Stimulated activated CD4-positive, alpha-beta T cell treated with anti-CD3 and anti-CD28 coated beads, Interleukin-12 subunit alpha, Interleukin-12 subunit beta, amount 100 ng/mL, for 48 hours (primary cell): ENCODE results near the gene EGFL8.

Experiments used
- DNase-seq, 3 donors: peaks; one replicate each; pipeline ENCODE4 v3.0.0-alpha.2; 2020; ENCODE audit warnings: low read depth in 2 of 3, low spot score in 1 of 3

EGFL8 gene

GRCh38 chr6:32146287-32146686 lies 18.1 kb upstream of the EGFL8 start:
- DNase-seq: no peak

DNA sequence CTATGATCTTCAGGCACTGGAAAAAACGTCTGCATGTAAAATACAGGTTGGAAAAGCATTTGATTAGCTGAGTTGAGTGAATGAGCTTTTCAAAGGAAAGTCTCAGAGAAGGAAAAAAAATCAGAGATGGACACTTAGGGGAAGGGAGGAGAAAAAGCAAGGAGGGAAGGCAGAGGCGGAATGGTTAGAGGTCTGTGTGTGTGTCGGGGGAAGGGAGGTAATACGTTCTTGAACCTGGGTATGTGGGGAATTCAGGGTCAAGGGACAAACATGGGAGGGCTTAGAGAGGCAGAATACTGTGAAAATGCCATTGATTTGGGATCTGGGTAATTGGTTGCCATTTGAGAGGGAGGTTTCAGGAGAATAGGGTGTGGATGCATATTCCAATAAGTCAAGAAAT lies 17.7 kb upstream of the EGFL8 start:
- DNase-seq: no peak

DNA sequence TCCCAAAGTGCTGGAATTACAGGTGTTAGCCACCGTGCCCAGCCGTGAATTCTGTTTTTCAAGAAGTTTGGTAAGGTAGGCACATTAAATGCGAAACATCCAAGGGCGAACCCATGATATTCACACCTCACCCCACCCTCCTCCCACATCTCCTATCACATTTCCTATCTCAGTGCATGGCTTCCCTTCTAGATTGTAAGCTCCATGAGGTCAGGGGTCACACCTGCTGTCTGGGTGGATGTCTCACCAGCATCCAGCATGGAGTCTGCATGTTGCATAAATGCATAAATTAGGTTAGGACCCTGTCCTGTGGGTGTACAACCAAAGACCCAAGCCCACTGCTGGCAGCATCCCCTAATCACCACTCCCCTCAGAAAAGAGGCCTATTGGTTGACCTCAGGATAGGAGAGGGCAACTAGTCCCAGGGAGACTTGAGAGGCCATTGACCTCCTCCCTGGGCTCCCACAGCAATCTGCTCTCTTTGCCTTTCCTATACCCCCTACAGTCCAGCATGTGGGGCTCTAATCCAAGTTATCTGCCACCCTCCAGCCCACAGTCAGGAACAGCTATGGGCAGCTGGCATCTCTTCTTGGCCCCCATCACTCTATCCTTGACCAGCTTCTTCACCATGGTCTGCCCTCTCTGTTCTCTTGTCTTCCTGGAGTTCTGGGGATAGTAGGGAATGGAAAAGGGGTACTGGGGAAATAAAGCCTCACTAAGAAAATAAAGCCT lies 16.8 kb upstream of the EGFL8 start:
- DNase-seq: no peak

DNA sequence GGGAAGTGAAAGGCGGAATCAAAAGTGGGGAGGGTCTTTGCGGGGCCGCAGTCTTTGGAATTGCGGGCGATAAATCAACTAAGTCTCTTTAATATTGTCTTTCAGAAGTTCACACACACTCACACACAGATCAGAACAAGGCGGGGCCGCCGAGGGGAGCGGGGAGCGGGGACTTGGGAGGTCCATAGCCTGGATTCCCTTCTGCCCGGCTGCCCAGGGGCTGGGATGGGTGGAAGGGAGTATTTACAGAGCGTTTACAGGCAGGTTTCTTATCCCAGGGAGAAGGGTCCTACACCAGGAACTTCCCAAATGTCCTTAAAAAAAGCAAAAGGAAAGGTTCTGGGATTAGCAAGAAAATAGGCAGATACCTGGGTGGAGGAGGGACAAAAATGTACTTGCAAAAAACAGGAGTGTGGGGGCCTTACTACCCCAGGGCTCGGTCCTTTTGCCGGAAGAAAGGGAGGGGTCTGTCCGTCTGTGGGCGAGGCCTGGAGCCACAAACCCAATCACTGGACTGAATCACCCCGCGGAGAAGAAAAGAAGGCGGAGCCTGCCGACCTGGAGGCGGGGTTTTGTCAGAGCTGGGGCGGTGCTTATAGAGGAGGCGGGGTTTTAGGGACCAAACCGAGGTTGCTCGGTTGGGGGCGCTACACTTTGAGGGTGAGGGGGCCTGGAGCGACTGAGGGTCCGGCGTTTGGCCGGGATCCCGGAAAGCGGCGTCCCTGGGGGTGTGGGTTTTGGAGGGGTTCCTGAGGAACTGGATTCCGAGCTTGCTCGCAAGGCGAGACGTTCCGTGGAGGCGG lies 15.9 kb upstream of the EGFL8 start:
- peak; percentile 48 to 73 (median 71) for DNase-seq

DNA sequence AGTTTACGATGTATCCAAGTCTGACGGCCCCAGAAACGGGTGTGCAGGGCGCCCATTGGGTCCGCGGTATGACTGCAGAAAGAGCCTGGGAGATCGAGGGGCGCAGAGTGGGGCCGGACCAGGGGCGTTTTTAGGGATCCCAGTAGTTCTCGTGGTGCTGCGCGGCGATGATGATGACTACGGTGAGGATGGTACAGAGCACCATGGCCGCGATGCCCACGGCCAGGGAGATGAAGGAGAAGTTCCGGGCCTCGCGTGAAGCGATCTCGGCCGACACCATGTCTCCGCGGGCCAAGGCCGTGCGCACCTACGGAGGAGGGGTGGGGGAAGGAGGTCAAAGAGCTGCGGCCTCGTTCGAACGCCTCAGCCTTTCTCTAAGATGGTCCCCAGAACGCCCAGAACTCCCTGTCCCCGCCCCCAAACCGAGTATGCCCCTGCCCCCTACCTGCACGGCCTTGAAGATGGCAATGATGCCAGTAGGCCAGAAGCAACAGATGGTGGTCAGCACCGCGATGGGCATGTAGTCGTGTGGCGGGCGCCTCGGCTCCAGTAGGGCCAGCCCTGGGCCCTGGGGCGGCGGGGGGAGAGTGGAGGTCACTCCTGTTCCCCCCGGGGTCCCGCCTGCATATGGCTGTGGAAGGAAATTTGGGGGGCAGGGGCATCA lies 15.2 kb upstream of the EGFL8 start:
- DNase-seq: no peak

DNA sequence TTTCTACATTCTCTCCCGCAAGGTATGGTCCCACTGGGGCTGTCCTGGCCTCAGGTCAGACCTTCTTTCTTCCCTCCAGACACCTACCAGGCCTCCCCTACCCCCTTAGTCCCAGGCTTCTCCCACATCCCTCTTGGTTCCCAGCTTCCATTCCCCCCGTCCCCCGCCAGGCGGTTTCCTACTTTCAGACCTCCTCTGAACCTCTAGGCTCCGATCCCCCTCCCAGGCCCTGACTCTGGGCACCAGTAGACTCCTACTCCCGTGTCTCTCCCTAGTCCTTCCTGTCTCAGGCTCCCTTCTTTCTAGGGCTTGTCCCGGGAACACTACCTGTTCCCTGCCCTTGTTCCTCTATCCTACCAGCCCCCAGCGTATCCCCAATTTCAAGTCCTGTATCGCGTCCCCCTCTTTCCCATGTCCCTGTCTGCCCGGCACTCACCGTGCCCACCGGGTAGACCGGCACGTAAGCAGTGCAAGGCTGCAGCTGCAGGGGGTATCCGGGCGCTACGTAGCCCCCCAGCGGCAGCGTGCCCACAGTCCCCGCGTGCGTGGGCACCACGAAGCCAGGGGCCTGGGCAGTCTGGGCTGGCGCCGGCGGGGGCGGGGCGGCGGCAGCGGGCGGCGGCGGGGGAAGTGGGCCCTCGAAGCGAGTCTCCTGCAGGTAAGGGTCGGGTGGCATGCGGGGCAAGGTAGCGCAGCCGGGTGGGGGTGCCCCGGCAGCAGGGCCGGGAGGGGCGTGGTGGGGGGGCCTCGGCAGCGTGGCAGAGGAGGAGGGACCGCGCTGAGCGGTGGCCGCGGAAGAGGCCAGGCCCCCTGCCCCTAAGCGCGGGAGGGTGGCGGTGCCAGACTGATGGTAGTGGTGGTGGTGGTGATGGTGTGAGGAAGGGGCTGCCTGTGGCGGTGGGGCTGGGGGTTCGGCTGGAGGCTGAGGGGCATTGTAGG lies 14.2 kb upstream of the EGFL8 start:
- no peak for DNase-seq

- no peak for DNase-seq
Observed at GRCh38 chr6:32151181-32151862, 13.1 kb upstream of the EGFL8 start.

GRCh38 chr6:32151863-32152768 lies 12.3 kb upstream of the EGFL8 start, which contains the start of gene PRRT1:
Gene PRRT1 (minus strand): TSS chr6:32151939. CDS start chr6:32151827, 112 bp downstream.
- DNase-seq: no peak

DNA sequence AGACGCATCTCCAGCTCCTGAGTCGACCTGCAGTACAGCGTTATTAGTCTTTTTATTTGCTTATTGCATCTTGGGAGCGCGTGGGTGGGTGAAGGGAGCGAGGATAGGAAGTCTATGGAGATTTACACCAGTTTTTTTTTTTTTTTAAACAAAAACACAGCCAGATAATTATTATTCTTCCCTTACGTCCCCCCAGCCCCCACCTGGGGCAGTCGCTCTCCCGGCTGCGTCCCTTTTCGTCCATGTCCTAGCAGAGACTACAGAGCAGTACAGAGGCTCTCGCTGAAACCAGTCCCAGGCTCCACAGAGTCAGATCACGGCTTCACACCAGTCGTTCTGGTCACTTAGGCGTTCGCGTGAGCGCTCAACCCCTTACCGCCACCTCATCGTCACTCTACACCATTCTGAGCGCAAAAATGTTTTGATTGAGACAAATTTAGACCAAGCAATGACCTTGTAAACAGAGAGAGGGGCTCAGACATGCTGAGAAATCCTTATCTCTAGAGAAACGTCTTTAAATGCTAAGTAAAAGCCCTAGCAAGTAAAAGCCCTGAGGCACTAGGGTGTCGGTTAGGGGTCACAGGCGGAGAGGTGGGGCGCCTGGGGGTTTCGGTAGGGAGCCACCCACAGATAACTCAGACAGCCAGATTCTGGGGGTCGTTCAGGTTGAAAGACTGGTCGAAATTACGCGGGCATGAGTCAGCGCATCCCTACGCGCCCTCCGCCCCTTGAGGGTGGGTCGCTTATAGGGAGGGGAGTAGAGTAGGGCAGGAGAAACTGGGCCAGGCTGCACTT lies 11.4 kb upstream of the EGFL8 start:
- no peak for DNase-seq

DNA sequence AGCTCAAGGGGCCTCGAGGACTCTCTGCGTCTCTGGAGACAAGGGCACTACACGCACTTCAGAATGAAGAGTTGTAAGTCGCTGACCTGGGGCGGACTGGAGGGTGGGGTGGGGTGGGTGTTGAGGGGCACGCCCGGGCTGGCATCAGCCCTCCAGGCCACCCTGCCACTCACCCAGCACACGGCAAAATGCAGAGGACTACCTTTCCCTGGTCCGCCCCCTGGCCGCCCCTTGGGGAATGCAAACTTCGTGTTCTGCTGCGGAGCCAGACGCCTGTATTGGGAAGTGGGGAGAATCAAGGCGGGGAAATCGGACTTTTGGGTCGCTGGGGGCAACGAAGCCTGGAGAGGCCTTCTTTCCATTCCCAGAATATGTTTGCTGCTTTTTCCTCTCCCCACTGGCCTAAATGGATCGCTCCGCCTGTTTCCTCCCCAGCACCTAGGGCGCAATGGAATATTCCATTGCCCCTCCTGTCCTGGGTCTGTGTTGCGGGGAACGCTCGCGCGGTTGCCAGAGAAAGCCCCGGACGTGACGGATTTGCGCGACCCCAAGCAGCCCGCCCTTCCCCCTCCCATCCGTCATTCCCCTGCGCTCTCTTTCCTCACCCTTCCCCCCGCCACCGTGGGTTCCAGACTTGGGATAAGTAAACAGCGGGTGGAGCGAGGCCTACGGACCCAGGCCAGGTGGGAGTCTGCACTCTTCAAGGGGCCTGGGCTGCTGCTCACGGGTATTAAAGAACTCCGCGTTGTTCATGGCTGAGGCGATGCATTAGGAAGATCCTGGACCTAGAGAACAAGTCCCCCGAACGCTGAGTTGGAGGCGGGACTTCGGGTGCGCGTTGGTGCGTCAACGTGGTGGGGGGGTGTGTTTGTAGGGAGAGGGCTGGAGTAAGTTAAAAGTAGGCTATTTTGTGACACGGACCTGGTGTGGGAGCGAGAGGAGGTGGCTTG lies 10.6 kb upstream of the EGFL8 start, which contains the start of gene PPT2:
Gene PPT2, plus strand, starts transcription at position 578 of the 950 bp plus-strand sequence. CDS start 454 bp downstream, outside the sequence.
- peak; percentile 57 to 65 (median 62) for DNase-seq

DNA sequence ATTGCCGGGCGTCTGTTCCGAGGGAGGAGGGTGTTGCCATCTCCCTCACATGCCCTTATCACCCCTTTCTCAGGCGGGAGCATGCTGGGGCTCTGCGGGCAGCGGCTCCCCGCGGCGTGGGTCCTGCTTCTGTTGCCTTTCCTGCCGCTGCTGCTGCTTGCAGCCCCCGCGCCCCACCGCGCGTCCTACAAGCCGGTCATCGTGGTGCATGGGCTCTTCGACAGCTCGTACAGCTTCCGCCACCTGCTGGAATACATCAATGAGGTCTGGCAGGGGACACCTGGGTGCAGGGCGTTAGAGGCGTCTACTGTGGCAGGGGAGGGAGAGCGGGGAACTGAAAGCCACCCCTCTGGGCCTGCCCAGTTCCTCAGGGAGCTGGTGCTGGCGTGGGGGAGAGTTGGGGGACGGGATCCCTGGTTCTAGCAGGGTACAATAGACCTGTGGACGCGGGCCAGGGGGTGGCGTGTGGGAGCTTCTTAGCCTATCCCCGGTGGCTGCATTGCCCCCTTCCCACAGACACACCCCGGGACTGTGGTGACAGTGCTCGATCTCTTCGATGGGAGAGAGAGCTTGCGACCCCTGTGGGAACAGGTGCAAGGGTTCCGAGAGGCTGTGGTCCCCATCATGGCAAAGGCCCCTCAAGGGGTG lies 9.8 kb upstream of the EGFL8 start:
- peak; percentile 37 to 51 (median 51) for DNase-seq

GRCh38 chr6:32156891-32157290 lies 7.5 kb upstream of the EGFL8 start:
- no peak for DNase-seq

DNA sequence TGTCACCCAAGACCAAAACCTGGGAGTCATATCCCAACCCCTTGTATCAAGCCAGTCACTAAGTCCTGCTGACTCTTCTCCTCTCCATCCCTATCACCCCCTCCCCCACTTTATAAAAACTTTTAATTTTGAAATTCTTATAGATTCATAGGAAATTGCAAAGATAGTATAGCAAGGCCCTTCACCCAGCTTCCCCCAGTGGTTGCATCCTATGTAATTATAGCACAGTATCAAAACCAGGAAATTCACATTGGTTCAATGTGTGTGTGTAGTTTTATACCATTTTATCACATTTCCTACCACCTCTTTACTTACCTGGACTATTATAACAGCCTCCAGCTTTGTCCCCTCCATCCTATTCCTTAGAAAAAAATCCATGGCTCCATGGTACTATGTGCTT lies 6.3 kb upstream of the EGFL8 start:
- no peak for DNase-seq

DNA sequence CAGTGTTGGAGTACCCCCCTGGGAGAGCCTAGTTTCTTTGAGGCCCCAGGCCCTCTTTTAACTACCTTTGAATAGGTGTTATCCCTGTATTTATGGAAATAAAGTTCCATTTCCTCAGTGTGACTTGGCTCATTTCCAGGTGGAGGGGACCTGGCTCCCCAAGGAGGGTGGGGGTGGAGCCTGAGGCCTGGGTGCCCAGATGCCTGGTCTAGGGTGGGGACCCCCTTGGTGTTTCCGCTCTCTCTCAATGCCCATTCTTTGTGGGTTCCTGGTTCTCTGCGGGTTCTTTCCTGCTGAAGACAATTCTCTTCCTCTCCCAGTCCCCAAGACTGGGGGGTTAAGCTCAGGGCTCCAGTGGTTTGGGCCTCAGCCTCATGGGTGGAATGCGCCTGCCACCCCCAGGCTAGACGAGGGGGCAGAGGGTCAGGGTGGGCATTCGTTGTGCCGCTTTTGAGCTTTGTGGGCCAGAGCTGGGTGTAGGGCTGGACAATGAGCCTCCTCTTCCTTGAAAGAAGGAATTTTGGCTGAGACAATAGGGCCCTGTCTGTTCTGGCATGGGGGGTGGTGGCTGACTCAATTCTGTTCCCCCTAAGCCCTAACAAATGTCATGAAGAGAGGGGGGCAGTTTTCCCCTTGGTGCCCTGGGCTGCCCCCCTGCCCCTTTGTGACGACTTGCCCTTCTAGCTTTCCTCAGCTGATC lies 686 bp upstream of the EGFL8 start:
- DNase-seq: no peak

- DNase-seq: no peak
Observed at GRCh38 chr6:32166411-32167061, 2.1 kb downstream of the EGFL8 start.
